Neural crest cell (in vitro differentiated cells): Measurements from ENCODE around the gene NOTUM. TPM values are rescaled to one million over a fixed set of nuclear protein-coding genes. Genes with fewer than 3 reads are reported as not detected.

ENCODE experiments used
- DNase-seq: peaks from one replicate; pipeline ENCODE4 v3.0.0; 2021; ENCODE audit warnings: low read depth, mixed read lengths, low spot score
- H3K27ac Mint-ChIP-seq: one replicate; pipeline ENCODE4 v1.8.0; 2021; ENCODE audit warnings: mild to moderate bottlenecking, mixed read lengths; ENCODE audit not compliant: unreplicated experiment
- H3K27me3 Mint-ChIP-seq: 2 replicates; pipeline ENCODE4 v1.8.0; 2021; ENCODE audit warnings: low read depth, mild to moderate bottlenecking, mixed read lengths
- H3K36me3 Mint-ChIP-seq: 2 replicates; pipeline ENCODE4 v1.8.0; 2021; ENCODE audit warnings: low read depth, mild to moderate bottlenecking, mixed read lengths
- H3K4me1 Mint-ChIP-seq: 2 replicates; pipeline ENCODE4 v1.8.0; 2021; ENCODE audit warnings: mixed read lengths
- H3K4me3 Mint-ChIP-seq: one replicate; pipeline ENCODE4 v1.8.0; 2021; ENCODE audit warnings: mild to moderate bottlenecking, mixed read lengths
- H3K9me3 Mint-ChIP-seq: 2 replicates; pipeline ENCODE4 v1.8.0; 2021; ENCODE audit warnings: mixed read lengths
- CTCF ChIP-seq: fragments of 200-600 bp; sonication (generic); conservative IDR thresholded peaks from 2 replicates; pipeline ENCODE4 v1.5.0; 2021; ENCODE audit warnings: antibody characterized with exemption, mild to moderate bottlenecking
- total RNA-seq: library from RNA; stranded (reverse); gene quantifications from 2 replicates; pipeline ENCODE4 v1.2.1, GENCODE V29; 2021

Gene NOTUM
- total RNA-seq, 1 donor from 2014 or later, result 6.3 TPM

GRCh38 chr17:81998212-81998611 lies 37.2 kb upstream of the NOTUM start:
- Mint-ChIP-seq H3K27ac (no peak overlapping the region), H3K9me3 (no peaks in the 10 kb centered on the region), H3K27me3 (no peaks in the 10 kb centered on the region), H3K4me1 (peaks cover 20% of the 10 kb centered on the region), H3K4me3 (no peak overlapping the region), H3K36me3 (no peaks in the 10 kb centered on the region)
- no peak for TF ChIP-seq CTCF
- DNase-seq, result no peak

- Mint-ChIP-seq H3K36me3 (no peaks in the 10 kb centered on the region), H3K9me3 (no peaks in the 10 kb centered on the region), H3K4me3 (no peak overlapping the region), H3K4me1 (peaks cover 28% of the 10 kb centered on the region), H3K27ac (no peak overlapping the region), H3K27me3 (no peaks in the 10 kb centered on the region)
- DNase-seq, result no peak
- no peak for TF ChIP-seq CTCF
Measured at GRCh38 chr17:81996757-81997441, 35.9 kb upstream of the NOTUM start.

GRCh38 chr17:81996232-81996756 lies 35.3 kb upstream of the NOTUM start:
- TF ChIP-seq CTCF, result no peak
- no peaks in the 10 kb centered on the region for H3K27me3 Mint-ChIP-seq
- no peak for DNase-seq

GRCh38 chr17:81995463-81996231 lies 34.7 kb upstream of the NOTUM start:
- Mint-ChIP-seq H3K27me3 (no peaks in the 10 kb centered on the region), H3K36me3 (peaks cover 2% of the 10 kb centered on the region), H3K27ac (no peak overlapping the region), H3K4me3 (no peak overlapping the region), H3K9me3 (no peaks in the 10 kb centered on the region), H3K4me1 (peaks cover 38% of the 10 kb centered on the region)
- DNase-seq, result no peak
- TF ChIP-seq CTCF, result no peak

More at GRCh38 chr17:81996232-81996756, 35.3 kb upstream of the NOTUM start:
- Mint-ChIP-seq H3K9me3 (no peaks in the 10 kb centered on the region), H3K4me3 (no peak overlapping the region), H3K27ac (no peak overlapping the region), H3K36me3 (no peaks in the 10 kb centered on the region), H3K4me1 (peaks cover 34% of the 10 kb centered on the region)

- TF ChIP-seq CTCF, result no peak
Measured at GRCh38 chr17:81994593-81995462, 33.8 kb upstream of the NOTUM start.

More at GRCh38 chr17:81994593-81995462, 33.8 kb upstream of the NOTUM start:
- Mint-ChIP-seq H3K27ac (peak overlapping the region; percentile 62), H3K4me3 (peak overlapping the region; percentile 54), H3K27me3 (no peaks in the 10 kb centered on the region), H3K4me1 (peaks cover 41% of the 10 kb centered on the region), H3K9me3 (no peaks in the 10 kb centered on the region), H3K36me3 (peaks cover 5% of the 10 kb centered on the region)
- no peak for DNase-seq
